SHP77 (cell line): ENCODE results near the gene DLG2.

Experiments
- DNase-seq, 2 experiments: peaks; one replicate each; lab custom pipeline; 2025; lab: John Stamatoyannopoulos, UW

Gene DLG2

GRCh38 chr11:84465040-84465439, 1162.1 kb downstream of the DLG2 start:
- peak; percentile 34 to 58 for DNase-seq

GRCh38 chr11:84455691-84456090, 1171.5 kb downstream of the DLG2 start:
- no peak for DNase-seq

GRCh38 chr11:84452211-84452610, 1174.9 kb downstream of the DLG2 start:
- DNase-seq, result no peak

GRCh38 chr11:84438565-84438964, 1188.6 kb downstream of the DLG2 start:
- no peak for DNase-seq

- DNase-seq, result peak in 1 of 2 experiments; percentile 52
Measured at GRCh38 chr11:84437071-84437980, 1189.8 kb downstream of the DLG2 start.

- DNase-seq, result peak; percentile 66 to 82
Measured at GRCh38 chr11:84430661-84431060, 1196.5 kb downstream of the DLG2 start.

GRCh38 chr11:84425673-84426072, 1201.5 kb downstream of the DLG2 start:
- no peak for DNase-seq

- DNase-seq, result no peak
Measured at GRCh38 chr11:84420271-84420670, 1206.9 kb downstream of the DLG2 start.

- DNase-seq, result no peak
Measured at GRCh38 chr11:84419616-84420015, 1207.5 kb downstream of the DLG2 start.

- DNase-seq, result no peak
Measured at GRCh38 chr11:84414920-84415319, 1212.2 kb downstream of the DLG2 start.

GRCh38 chr11:84413549-84413948, 1213.6 kb downstream of the DLG2 start:
- DNase-seq, result no peak

- DNase-seq, result no peak
Measured at GRCh38 chr11:84412862-84413261, 1214.3 kb downstream of the DLG2 start.

- no peak for DNase-seq
Measured at GRCh38 chr11:84408946-84409411, 1218.2 kb downstream of the DLG2 start.

- DNase-seq, result no peak
Measured at GRCh38 chr11:84407091-84407490, 1220.1 kb downstream of the DLG2 start.

- DNase-seq, result peak; percentile 21 to 30
Measured at GRCh38 chr11:84398017-84398626, 1229.0 kb downstream of the DLG2 start.

- DNase-seq, result no peak
Measured at GRCh38 chr11:84396521-84396920, 1230.6 kb downstream of the DLG2 start.

GRCh38 chr11:84390441-84391078, 1236.6 kb downstream of the DLG2 start:
- DNase-seq, result peak in 1 of 2 experiments; percentile 2

GRCh38 chr11:84389696-84390095, 1237.4 kb downstream of the DLG2 start:
- DNase-seq, result no peak

GRCh38 chr11:84384731-84385130, 1242.4 kb downstream of the DLG2 start:
- DNase-seq, result peak; percentile 29 to 53

- DNase-seq, result no peak
Measured at GRCh38 chr11:84383576-84383975, 1243.6 kb downstream of the DLG2 start.

- no peak for DNase-seq
Measured at GRCh38 chr11:84381666-84382065, 1245.5 kb downstream of the DLG2 start.

GRCh38 chr11:84372381-84372950, 1254.7 kb downstream of the DLG2 start:
- no peak for DNase-seq
